Kidney epithelial cell (primary cell): Measurements from ENCODE around the gene FRMD1. TPM values are rescaled to one million over a fixed set of nuclear protein-coding genes. Genes with fewer than 3 reads are reported as not detected.

Experiments used
- DNase-seq: peaks from one replicate; pipeline ENCODE4 v3.0.0-alpha.2; 2010; ENCODE audit warnings: low read depth
- H3K27me3 ChIP-seq: 2 replicates; pipeline ENCODE4 v1.6.0; 2011; ENCODE audit warnings: low read length; ENCODE audit not compliant: control insufficient read depth, insufficient read depth
- H3K36me3 ChIP-seq: 2 replicates; pipeline ENCODE4 v1.5.1; 2011; ENCODE audit warnings: low read length; ENCODE audit not compliant: control insufficient read depth, insufficient read depth
- H3K4me3 ChIP-seq: 2 replicates; pipeline ENCODE4 v1.5.1; 2011; ENCODE audit warnings: low read depth, mild to moderate bottlenecking, control low read depth, low read length
- total RNA-seq: library from RNA; depleted of rRNA; stranded (reverse); fragments of >200 nt; gene quantifications from 2 replicates; pipeline ENCODE4 v1.2.3, GENCODE V29; 2015
- TF ChIP-seq, protein P1 (sequence below): IDR thresholded peaks from 2 replicates; pipeline ENCODE4 v1.5.1; 2011; ENCODE audit warnings: mild to moderate bottlenecking, moderate library complexity, low read length, control low read depth, inconsistent platforms; ENCODE audit not compliant: insufficient read depth, poor library complexity, severe bottlenecking

Gene FRMD1
- total RNA-seq, 1 donor from 2014 or later: not detected

DNA sequence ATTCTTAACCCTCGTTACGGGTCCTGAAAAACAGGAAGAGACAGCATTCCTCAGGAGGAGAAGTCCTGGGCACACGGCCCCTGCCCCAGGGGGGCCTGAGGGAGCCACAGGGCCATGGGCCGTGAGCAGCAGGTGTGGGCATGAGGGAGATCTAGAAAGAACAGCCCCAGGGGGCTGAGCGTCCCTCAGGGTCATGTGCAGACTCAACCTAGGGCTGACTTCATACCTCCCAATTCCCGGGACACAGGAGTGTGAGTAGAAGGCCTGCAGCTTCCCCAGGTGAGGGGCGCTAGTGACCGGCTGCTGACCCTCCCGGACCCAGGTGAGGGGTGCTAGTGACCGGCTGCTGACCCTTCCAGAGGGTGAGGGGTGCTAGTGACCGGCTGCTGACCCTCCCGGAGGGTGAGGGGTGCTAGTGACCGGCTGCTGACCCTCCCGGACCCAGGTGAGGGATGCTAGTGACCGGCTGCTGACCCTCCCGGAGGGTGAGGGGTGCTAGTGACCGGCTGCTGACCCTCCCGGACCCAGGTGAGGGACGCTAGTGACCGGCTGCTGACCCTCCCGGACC lies 35.1 kb downstream of the FRMD1 start:
- Histone ChIP-seq H3K4me3 (no peak overlapping the region), H3K36me3 (no peaks in the 10 kb centered on the region), H3K27me3 (peaks cover 2% of the 10 kb centered on the region)
- DNase-seq: no peak
- TF ChIP-seq, protein P1, sequence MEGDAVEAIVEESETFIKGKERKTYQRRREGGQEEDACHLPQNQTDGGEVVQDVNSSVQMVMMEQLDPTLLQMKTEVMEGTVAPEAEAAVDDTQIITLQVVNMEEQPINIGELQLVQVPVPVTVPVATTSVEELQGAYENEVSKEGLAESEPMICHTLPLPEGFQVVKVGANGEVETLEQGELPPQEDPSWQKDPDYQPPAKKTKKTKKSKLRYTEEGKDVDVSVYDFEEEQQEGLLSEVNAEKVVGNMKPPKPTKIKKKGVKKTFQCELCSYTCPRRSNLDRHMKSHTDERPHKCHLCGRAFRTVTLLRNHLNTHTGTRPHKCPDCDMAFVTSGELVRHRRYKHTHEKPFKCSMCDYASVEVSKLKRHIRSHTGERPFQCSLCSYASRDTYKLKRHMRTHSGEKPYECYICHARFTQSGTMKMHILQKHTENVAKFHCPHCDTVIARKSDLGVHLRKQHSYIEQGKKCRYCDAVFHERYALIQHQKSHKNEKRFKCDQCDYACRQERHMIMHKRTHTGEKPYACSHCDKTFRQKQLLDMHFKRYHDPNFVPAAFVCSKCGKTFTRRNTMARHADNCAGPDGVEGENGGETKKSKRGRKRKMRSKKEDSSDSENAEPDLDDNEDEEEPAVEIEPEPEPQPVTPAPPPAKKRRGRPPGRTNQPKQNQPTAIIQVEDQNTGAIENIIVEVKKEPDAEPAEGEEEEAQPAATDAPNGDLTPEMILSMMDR: no peak

DNA sequence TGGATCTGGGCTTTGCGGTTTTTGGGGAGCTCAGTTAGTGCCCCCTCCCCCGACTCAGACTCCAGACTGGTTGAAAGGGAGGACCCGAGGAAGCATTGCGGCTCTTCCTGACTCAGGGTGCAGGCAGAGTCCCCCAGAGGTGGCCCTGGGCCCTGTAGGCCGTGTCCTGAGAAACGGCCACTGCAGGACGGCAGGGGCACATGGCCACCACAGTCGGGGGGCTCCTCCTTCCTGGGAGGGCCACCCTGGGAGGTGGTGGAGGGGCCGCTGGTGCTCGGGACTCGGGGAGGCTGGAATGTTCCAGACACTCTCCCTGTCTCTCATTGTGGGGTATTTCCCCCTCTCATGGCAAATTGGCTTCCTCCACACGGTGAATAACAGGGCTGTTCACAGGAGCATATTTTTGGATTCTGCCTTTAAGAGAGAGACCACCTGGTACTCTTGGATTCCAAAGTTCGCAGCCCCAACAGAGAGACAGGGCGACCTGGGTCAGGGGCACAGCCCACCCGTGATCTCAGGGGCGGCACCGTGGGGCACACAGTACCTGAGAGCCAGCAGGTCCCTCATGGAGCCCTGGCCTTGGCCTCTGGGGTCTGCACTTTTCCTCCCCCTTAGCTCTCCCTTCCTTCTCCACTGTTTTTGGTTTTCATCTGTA lies 35.7 kb downstream of the FRMD1 start:
- Histone ChIP-seq H3K4me3 (no peak overlapping the region), H3K36me3 (no peaks in the 10 kb centered on the region), H3K27me3 (peaks cover 2% of the 10 kb centered on the region)
- DNase-seq: no peak
- TF ChIP-seq, protein P1: no peak

DNA sequence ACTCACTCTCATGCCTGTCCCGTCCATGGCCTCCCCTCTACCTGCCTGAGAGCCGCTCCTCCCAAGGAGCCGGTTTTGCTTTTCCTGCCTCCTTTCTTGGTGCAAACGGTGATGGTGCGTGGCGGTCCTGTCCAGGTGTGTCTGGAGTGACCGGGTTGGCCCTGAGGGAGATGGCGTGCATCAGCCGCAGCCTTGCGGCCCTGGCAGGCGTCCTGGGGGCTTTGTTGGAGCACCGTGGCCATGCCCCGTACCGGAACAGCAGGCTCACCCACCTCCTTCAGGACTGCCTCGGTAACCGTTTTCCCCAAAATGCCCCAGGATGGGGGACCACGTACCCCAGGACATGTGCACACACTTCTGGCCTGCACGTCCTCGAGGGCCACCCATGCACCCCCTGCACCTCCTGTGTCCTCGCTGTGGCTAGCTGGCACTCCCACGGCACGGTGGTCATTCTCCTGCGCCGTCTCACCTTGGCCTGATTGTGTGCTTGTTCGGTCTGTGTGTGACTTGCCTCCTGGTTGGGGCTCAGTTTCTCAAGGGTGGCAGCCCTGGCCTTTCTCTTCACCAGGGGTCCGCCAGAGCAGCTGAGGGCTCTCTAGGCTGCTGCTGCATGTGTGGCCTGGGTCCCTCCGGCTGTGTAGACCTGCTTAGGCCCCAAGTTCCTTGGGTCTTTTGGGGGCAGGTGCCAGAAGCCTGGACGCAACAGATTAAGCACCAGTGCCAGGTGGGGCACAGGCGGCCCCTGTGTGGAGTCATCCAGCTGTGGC lies 36.4 kb downstream of the FRMD1 start:
- H3K36me3 ChIP-seq: no peaks in the 10 kb centered on the region
- H3K27me3 ChIP-seq: no peaks in the 10 kb centered on the region
- no peak overlapping the region for H3K4me3 ChIP-seq
- TF ChIP-seq, protein P1: no peak
- DNase-seq: no peak

GRCh38 chr6:168041928-168042327 lies 37.1 kb downstream of the FRMD1 start:
- TF ChIP-seq, protein P1: no peak

DNA sequence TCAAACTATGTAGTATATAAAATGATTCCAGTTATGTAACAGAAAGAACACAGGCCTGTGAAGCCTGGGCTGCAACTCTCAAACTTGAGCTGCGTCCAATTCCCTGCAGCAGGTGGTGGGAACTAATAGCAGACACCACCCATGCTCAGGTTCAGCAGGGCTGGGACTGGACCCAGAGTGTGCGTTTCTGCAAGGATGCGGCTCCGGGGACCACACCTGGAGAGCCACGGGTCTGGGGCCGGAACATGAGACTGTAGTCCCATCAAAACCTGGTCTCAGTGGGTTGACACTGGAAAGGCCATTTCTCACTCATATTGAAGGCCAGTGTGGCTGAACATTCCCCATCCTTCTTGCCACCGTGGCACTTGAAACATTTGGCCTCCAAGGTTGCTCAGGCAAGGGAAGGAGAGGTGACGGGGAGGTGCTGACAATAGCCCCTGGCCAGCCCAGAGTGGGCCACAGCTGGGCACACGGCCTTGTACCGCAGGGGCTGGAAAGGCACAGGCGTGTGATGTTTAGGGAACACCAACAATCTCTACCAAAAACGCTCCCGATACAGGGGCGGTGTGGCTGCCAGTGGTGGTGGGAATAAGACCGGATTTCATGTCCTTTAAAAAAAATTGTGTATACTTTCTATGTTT lies 38.0 kb downstream of the FRMD1 start:
- no peaks in the 10 kb centered on the region for H3K36me3 ChIP-seq
- no peak for DNase-seq
- TF ChIP-seq, protein P1: no peak
- no peaks in the 10 kb centered on the region for H3K27me3 ChIP-seq
- H3K4me3 ChIP-seq: no peak overlapping the region

More at GRCh38 chr6:168041928-168042327, 37.1 kb downstream of the FRMD1 start:
- DNase-seq: no peak
- Histone ChIP-seq H3K27me3 (no peaks in the 10 kb centered on the region), H3K36me3 (no peaks in the 10 kb centered on the region), H3K4me3 (no peak overlapping the region)
